HG03039 (cell line): ENCODE measurements around the gene XAGE1B.
"Not testable (repeated sequence)": the region's sequence is repeated elsewhere in the genome, so short reads cannot be mapped to it uniquely, and the experiment has no call there.

Experiments used
- ATAC-seq: cut with Tn5 transposase; IDR thresholded peaks from one replicate; pipeline ENCODE4 v1.9.1; 2021; ENCODE audit warnings: mild to moderate bottlenecking, moderate library complexity; ENCODE audit not compliant: unreplicated experiment

XAGE1B gene, protein sequence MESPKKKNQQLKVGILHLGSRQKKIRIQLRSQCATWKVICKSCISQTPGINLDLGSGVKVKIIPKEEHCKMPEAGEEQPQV

DNA sequence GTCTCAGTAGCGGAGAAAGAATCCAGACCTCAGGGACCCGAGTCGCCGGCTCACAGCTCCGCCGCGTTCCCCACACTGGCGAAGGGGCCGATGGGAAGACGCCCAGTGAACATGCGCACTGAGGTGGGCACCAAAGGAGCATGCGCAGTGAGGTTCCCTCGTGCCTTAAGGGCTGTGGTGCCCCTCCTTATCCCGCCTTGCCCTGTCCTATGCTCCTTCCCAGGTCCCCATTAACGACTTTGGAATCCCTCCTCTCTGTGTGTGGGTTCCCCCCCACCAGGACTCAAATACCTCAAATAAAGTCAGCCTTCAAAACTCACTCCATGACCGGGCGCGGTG is at the start of gene XAGE1B:
XAGE1B (minus strand) TSS at position 77 of the 339 bp plus-strand sequence. CDS start 1,536 bp downstream, outside the sequence.
- not testable (repeated sequence) for ATAC-seq

DNA sequence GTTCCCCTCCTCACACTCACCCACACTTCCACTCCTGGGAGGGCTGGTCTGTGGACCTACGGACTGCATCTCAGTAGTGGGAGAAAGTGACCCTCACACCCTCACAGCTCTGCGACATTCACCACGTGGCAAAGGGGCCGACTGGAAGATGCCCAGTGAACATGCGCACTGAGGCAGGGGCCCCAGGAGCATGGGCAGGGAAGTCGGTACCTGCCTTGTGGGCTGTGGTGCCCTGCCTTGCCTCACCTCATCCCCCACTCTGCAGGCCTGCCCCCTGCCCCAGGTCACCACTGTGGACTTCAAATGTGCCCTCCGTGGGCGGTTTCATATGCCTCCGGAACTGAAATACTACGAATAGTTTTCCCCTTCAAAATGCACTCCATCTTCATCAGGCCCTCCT is 46.2 kb upstream of the XAGE1B start:
- ATAC-seq, result no peak

DNA sequence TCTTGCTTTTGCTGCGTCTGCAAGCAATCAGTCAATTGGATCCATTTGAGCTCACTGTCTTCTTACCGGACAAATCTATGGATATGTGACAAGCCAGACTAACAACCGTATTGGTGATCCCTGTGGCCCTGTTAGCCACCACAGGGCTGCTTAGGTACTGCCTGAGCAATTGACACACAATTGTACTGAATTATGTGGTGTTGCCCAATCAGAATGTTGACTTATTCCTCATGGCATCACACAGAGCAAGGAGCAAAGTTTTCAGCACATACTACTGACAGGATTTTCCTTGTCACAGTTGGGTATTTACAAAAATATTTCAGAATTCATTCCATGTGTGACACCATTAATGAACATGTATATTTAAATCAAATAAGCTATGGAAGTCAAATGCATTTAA is 41.3 kb upstream of the XAGE1B start:
- no peak for ATAC-seq

DNA sequence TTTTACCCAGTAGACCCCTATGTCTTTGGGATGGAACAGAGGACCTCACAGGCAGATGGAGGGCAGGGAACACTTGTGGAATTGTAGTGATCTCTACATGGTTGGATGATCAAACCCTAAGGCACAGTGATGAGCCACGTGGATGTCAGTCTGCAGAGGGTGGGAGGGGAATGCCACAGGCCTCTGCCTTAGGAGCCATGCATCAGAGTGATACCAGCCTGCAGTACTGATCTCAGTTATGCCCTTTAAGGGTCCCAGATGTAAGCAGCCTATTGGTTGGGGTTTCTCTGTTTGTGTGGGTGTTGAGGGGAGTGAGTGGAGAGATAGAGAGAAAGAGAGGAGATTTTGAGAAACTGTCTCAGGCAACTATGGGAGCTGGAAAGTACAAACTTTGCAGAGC is 39.9 kb upstream of the XAGE1B start:
- no peak for ATAC-seq

DNA sequence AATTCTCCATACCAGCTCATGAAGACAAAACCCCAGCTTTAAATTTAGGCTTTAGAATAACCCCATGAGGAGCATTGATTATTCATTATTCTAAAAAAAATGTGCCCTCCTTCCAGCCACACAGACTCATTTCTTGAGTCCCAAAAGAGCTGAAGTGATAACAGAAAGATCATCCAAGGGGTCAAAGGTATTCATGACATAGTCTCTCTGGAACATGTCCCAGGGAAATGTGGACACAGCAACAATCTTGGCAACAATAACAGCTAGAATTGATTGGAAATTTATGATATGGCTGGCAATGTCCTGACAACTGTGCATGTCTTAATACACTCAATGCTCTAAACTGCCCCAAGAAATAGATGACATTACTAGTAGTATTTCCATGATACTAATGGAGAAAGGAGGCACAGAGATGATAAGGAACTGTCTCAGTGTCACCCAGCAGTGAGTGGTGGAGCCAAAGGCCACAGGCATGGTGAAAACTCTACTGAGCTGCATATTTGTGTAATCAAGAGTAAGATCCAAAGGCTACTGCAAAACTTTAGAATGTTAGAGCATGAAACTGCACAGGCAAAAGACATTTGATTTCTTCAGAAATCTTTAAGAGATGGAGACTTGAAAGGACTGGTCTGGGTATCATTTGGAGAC is 37.3 kb upstream of the XAGE1B start:
- ATAC-seq, result no peak

DNA sequence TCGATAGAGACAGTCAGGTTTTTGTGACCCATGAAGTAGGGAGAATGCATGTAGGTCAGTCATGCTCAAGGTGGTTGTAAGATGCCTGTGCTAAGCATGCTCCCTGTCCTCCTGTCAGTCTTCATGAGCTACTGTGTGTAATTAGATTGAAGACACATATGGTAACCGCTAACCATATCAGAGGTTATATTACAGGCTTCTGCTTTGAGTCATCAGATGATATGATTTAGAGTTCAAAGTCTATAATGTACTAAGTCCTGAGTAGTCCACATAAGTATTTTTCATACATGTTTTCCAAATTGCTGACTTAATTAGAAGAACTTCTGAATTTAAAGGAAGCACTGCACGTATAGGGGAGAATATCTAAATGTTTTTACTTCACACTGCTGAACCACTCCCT is 31.9 kb upstream of the XAGE1B start:
- ATAC-seq, result not testable (repeated sequence)

DNA sequence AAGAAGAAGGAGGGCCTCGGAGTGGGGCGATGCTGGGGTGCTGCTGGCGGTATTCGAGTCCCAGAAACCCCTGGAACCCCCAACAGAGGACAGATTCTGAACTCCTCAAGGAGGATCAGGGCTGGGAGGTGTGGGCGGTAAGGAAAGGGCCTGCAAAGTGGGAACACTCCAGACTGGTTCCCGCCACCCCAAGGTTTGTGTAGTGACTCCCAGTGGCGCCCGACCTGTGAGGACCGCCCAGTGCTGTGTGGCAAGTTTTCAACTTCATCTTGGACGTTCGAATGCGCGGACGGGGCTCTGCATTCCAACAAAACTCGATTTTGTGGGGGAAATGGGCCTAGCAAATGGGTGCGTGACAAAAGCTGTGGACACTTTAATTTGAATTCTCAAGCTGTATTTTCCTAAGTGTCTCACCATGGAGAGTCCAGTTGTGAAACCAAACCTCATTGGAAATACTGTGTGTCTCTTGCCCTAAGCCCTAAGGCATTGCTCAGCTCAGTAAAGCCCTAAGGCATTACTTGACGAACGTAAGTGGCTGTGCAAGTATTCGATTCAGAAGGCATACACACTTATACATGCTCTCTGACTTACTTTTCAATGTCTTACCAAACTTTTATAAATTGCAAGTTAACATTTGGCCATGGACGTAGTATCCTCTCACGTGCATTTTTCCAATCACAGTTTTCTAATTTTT is 27.4 kb upstream of the XAGE1B start:
- ATAC-seq, result no peak

DNA sequence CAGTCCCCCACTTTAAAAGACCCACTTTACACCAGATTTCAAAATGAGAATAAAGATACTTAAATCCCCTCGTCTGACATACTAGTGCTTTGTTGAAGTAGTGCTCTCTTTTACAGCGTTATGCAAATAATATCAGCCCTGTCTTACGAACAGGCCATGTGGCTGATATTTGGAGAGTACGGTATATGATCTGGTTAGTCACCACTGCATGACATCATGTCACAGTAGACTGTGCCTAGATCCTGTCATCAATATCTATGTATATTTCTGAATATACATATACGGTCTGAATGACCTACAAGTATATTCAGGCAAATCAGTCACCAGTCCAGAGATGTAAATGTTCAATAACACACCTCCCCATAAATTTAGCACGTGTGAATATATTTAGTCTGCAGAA is 25.4 kb upstream of the XAGE1B start:
- no peak for ATAC-seq

DNA sequence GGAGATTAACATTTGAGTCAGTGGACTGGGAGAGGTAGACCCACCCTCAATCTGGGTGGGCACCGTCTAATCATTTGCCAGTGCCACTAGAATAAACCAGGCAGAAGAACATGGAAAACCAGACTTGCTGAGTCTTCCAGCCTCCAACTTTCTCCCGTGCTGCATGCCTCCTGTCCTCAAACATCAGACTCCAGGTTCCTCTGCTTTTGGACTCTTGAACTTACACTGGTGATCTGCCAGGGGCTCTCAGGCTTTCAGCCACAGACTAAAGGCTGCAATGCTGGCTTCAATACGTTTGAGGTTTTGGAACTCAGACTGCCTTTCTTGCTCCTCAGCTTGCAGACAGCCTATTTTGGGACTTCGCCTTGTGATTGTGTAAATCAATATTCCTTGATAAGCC is 24.2 kb upstream of the XAGE1B start:
- ATAC-seq, result not testable (repeated sequence)

DNA sequence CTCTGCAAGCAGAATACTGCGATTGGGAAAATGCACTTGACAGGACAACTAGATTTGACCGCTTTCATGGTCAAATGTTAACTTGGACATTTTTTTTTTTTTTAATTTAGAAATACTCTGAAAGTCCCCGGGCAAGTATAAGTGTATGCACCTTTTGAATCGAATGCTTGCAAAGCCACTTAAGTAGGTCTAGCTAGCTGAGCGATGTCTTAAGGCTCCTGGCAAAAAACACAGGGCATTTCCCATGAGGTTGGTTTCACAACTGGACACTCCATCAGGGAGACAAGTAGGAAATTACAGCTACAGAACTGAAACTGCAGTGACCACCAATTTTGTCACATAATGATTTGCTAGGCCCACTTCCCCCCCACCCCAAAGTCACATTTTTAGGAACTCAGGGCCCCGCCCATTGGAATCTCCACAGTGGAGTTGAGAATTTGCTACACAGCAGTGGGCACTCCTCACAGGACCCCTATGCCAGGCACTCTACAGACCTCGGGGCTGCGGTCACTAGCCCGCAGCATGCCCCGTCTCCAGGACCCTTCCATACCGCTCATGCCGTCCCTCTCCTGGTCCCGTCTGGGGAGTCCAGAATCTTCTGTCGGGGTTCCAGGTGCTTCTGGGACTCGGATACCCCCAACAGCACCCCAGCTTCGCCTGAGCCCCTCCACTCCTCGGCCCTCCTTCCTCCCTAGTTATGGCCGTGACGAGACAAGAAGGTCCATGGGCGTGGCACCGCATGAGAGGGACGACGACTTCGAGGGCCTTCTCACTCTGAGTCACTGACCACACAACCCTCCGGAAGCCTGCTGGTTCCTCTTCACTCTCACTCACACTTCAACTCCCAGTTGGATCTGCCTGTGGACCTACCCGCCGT is 515 bp downstream of the XAGE1B start:
- ATAC-seq, result not testable (repeated sequence)

DNA sequence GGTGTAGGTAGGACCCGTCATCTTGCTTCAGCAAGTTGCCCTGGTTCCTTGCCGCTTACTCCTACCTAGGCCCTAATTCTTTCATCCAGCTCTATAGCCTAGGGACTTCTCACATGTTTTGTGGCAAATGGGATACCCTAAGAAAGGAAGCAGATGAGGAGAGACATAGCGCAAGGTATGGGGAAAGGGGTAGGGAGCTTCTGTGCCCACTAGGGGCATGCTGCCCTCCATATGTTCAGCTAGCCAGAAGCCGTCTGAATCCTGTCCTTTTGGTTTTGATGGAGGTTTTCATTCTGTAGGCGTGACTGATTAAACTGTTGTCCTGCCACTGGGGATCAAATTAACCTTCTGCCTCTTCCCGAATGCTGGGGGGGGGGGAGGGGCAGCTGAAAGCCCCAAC is 5.7 kb downstream of the XAGE1B start:
- not testable (repeated sequence) for ATAC-seq

DNA sequence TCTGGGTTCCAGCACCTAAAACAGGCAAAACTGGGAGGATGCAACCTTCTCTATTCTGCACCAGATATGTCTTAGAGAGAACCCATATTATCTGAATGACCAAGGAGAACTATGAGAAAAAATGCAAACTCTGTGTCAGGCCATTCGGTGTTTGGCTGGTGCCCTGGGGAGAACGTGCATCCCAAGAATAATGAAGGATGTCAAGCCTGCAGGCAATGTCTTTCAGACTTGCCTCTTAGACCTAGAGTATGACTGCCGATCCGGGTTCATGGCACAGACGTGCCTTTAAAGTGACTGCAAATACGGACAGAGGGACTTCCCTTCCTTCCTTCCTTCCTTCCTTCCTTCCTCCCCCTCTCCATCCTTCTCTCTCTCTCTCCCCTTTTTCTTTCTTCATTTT is 6.9 kb downstream of the XAGE1B start:
- ATAC-seq, result no peak

DNA sequence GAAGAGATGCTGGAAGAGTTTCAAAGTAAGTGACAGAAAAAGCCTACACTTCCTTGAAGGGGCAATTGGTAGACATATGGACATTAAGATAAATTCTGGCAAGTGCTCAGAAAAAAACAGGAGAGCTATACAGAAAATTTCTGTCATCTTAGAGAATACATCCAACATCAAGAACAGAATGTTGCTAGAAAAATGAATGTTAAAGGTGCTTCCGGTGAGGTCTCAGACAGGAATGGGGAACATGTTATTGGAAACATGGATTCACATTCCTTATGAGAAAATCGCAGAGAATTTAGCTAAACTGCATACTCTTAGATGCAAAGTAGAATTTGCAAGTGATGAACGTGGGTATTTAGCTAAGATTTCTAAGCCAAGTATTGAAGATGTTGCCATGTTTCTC is 9.5 kb downstream of the XAGE1B start:
- no peak for ATAC-seq

DNA sequence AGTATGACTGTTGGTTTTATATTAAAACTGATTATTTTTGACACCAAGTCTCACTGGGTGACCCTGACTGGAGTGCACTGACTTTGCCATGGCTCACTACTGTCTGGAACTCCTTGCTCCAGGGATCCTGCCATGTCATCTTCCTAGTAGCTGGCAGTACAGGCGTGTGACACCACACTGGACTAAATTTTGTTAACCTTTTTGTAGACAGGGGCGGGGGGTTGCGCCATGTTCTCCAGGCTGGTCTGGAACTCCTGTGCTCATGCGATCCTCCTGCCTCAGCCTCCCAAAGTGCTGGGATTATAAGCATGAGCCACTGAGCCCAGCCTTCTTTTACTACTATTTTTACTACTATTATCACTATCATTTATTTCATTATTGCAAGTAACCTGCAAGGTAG is 12.3 kb downstream of the XAGE1B start:
- ATAC-seq, result no peak

DNA sequence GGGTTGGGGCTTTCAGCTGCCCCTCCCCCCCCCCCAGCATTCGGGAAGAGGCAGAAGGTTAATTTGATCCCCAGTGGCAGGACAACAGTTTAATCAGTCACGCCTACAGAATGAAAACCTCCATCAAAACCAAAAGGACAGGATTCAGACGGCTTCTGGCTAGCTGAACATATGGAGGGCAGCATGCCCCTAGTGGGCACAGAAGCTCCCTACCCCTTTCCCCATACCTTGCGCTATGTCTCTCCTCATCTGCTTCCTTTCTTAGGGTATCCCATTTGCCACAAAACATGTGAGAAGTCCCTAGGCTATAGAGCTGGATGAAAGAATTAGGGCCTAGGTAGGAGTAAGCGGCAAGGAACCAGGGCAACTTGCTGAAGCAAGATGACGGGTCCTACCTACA is 15.5 kb downstream of the XAGE1B start:
- not testable (repeated sequence) for ATAC-seq

DNA sequence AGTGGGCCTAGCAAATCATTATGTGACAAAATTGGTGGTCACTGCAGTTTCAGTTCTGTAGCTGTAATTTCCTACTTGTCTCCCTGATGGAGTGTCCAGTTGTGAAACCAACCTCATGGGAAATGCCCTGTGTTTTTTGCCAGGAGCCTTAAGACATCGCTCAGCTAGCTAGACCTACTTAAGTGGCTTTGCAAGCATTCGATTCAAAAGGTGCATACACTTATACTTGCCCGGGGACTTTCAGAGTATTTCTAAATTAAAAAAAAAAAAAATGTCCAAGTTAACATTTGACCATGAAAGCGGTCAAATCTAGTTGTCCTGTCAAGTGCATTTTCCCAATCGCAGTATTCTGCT is 20.5 kb downstream of the XAGE1B start:
- not testable (repeated sequence) for ATAC-seq

DNA sequence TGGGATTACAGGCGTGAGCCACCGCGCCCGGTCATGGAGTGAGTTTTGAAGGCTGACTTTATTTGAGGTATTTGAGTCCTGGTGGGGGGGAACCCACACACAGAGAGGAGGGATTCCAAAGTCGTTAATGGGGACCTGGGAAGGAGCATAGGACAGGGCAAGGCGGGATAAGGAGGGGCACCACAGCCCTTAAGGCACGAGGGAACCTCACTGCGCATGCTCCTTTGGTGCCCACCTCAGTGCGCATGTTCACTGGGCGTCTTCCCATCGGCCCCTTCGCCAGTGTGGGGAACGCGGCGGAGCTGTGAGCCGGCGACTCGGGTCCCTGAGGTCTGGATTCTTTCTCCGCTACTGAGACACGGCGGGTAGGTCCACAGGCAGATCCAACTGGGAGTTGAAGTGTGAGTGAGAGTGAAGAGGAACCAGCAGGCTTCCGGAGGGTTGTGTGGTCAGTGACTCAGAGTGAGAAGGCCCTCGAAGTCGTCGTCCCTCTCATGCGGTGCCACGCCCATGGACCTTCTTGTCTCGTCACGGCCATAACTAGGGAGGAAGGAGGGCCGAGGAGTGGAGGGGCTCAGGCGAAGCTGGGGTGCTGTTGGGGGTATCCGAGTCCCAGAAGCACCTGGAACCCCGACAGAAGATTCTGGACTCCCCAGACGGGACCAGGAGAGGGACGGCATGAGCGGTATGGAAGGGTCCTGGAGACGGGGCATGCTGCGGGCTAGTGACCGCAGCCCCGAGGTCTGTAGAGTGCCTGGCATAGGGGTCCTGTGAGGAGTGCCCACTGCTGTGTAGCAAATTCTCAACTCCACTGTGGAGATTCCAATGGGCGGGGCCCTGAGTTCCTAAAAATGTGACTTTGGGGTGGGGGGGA is 21.1 kb downstream of the XAGE1B start, which contains the start of gene XAGE1A:
XAGE1A (plus strand) TSS at position 264 of the 874 bp plus-strand sequence. CDS start 1,554 bp downstream, outside the sequence.
- ATAC-seq, result not testable (repeated sequence)

DNA sequence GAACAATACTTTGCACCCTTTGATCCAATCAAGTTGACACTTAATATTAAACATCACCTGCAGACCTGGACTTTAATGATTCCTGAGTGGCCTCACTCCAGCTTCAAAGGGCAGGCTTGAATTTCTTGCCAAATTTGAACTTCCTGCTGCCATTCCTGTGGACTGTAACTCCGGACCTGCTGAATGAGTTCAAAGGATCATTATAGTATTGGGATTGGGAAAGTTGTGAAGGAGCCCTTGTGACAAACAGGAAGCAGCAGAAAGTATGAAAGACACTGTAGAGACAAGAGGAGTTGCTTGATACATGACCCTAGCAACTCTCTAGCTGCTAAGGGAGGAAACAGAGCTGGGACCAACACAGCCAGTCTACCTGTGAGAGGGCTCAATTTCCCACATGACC is 45.6 kb downstream of the XAGE1B start:
- ATAC-seq, result not testable (repeated sequence)
